ENCODE results near the gene REV3L. TPM values are rescaled to one million over a fixed set of nuclear protein-coding genes. Genes with fewer than 3 reads are reported as not detected.

The REV3L gene
- polyA plus RNA-seq, 2 of the 4 experiments (the other 2 are of a cell fraction): 4.1 to 12.4 TPM

DNA sequence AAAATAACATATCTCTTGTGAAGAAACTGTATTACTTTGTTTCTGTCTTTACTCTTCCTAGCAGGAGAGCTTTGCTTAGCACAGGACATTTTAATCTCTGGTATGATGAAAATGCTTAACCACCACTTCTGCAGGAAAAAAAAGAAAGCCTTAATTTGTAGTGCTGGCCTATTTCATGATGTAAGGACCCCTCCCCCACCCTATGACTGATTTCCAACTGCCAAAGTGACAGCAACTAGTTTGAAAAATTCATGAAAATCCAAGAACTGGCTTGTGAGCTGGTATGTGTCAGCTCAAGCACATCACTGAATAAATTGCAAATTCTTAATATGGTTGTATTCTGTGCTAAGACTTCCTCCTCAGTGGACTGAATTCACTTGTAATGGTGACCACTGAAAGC, 125.3 kb downstream of the REV3L start:
- H3K4me3 ChIP-seq: no peak overlapping the region
- FAIRE-seq (no peak), ATAC-seq (no peak), DNase-seq (ENCODE audit: low read depth in 1 of 2, low spot score in 1 of 2) (no peak)
- H3K9me3 ChIP-seq: no peaks in the 10 kb centered on the region
- TF ChIP-seq, protein P1, sequence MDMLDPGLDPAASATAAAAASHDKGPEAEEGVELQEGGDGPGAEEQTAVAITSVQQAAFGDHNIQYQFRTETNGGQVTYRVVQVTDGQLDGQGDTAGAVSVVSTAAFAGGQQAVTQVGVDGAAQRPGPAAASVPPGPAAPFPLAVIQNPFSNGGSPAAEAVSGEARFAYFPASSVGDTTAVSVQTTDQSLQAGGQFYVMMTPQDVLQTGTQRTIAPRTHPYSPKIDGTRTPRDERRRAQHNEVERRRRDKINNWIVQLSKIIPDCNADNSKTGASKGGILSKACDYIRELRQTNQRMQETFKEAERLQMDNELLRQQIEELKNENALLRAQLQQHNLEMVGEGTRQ (IDR thresholded peaks at IDR 0.05): no peak
- TF ChIP-seq ESRRA (IDR thresholded peaks at IDR 0.05; ENCODE audit: borderline replicate concordance, low read length): no peak
- TF ChIP-seq, protein P2, sequence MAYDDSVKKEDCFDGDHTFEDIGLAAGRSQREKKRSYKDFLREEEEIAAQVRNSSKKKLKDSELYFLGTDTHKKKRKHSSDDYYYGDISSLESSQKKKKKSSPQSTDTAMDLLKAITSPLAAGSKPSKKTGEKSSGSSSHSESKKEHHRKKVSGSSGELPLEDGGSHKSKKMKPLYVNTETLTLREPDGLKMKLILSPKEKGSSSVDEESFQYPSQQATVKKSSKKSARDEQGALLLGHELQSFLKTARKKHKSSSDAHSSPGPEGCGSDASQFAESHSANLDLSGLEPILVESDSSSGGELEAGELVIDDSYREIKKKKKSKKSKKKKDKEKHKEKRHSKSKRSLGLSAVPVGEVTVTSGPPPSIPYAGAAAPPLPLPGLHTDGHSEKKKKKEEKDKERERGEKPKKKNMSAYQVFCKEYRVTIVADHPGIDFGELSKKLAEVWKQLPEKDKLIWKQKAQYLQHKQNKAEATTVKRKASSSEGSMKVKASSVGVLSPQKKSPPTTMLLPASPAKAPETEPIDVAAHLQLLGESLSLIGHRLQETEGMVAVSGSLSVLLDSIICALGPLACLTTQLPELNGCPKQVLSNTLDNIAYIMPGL (CRISPR knock-in tag; IDR thresholded peaks at IDR 0.05; ENCODE audit: borderline replicate concordance): no peak
- TF ChIP-seq HOXB5 (CRISPR knock-in tag; IDR thresholded peaks at IDR 0.05): no peak
- TF ChIP-seq, protein P3, sequence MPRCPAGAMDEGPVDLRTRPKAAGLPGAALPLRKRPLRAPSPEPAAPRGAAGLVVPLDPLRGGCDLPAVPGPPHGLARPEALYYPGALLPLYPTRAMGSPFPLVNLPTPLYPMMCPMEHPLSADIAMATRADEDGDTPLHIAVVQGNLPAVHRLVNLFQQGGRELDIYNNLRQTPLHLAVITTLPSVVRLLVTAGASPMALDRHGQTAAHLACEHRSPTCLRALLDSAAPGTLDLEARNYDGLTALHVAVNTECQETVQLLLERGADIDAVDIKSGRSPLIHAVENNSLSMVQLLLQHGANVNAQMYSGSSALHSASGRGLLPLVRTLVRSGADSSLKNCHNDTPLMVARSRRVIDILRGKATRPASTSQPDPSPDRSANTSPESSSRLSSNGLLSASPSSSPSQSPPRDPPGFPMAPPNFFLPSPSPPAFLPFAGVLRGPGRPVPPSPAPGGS (IDR thresholded peaks at IDR 0.05): no peak
- TF ChIP-seq ZNF302 (CRISPR knock-in tag; IDR thresholded peaks at IDR 0.05): no peak
- TF ChIP-seq ZFP36 (IDR thresholded peaks at IDR 0.05; ENCODE audit: borderline replicate concordance, partially characterized antibody): no peak
- TF ChIP-seq KDM5A (IDR thresholded peaks at IDR 0.05): no peak
- TF ChIP-seq, protein P4, sequence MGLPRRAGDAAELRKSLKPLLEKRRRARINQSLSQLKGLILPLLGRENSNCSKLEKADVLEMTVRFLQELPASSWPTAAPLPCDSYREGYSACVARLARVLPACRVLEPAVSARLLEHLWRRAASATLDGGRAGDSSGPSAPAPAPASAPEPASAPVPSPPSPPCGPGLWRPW (IDR thresholded peaks at IDR 0.05): no peak
- no peak for TF ChIP-seq RARB (CRISPR knock-in tag; IDR thresholded peaks at IDR 0.05)
- no peak for TF ChIP-seq EP300 (IDR thresholded peaks at IDR 0.05)
- no peak for TF ChIP-seq HOXB13 (CRISPR knock-in tag; IDR thresholded peaks at IDR 0.05; ENCODE audit: low read depth)
- TF ChIP-seq SMC3 (IDR thresholded peaks at IDR 0.05): no peak
- TF ChIP-seq MAZ (IDR thresholded peaks at IDR 0.05; ENCODE audit: borderline replicate concordance, low read depth, low read length): no peak
- no peak for TF ChIP-seq CEBPB (IDR thresholded peaks at IDR 0.05)
- TF ChIP-seq POLR2AphosphoS2 (conservative IDR thresholded peaks at IDR 0.05; ENCODE audit: low read length): no peak
- TF ChIP-seq RFX5 (IDR thresholded peaks at IDR 0.05): no peak
- no peak for TF ChIP-seq HDAC2 (IDR thresholded peaks at IDR 0.05)
- H3K4me2 ChIP-seq: no peak overlapping the region
- H3K4me1 ChIP-seq: peaks cover 26% of the 10 kb centered on the region; the same call in 2 of the 3 replicates
- ChIA-PET POLR2A (no interaction called here), CTCF (interaction anchor here (1.2 kb wide), 1 partner anchor 12 kb away, joined by 3 read pairs; no protein-coding TSS in a partner anchor)
- H3K27ac ChIP-seq: no peak overlapping the region

DNA sequence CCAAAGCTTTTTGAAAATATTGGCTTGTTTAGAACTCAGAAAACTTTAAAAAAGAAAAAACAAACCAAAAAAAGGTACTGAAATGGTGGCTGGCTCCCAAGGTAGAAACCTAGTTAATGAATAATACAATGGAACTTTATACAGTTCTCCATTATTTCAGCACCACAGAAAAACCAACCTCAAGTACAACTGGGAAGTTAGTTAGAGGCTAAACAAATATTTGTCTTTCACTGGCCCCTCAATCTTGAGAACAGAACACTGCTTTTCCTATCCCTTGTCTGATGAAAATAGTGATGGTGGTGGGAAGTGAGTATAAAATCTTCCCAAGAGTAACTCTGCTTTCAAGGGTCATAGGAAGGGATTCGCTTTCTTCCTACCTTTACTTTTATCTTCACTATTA, 126.5 kb downstream of the REV3L start:
- Histone ChIP-seq H3K27ac (no peak overlapping the region; a peak in 1 of 6 replicates), H3K4me3 (no peak overlapping the region), H3K4me2 (peak overlapping the region; percentile 24), H3K4me1 (peaks cover 26% of the 10 kb centered on the region; the same call in 2 of the 3 replicates), H3K9me3 (no peaks in the 10 kb centered on the region)
- ATAC-seq: no peak
- FAIRE-seq: no peak
- 87% methylated on average over 1 of the region's 1 CpG for WGBS (ENCODE audit: missing lambda C conversion rate)
- POLR2A ChIA-PET: no interaction called here
- CTCF ChIA-PET: interaction anchor here (0.5 kb wide), 1 partner anchor 146 kb away, joined by 3 read pairs; no protein-coding TSS in a partner anchor
- TF ChIP-seq CBX8 (IDR thresholded peaks at IDR 0.05): no peak
- TF ChIP-seq POLR2AphosphoS2 (conservative IDR thresholded peaks at IDR 0.05; ENCODE audit: low read length): no peak
- no peak for TF ChIP-seq HEYL (CRISPR knock-in tag; IDR thresholded peaks at IDR 0.05)
- TF ChIP-seq, protein P5, sequence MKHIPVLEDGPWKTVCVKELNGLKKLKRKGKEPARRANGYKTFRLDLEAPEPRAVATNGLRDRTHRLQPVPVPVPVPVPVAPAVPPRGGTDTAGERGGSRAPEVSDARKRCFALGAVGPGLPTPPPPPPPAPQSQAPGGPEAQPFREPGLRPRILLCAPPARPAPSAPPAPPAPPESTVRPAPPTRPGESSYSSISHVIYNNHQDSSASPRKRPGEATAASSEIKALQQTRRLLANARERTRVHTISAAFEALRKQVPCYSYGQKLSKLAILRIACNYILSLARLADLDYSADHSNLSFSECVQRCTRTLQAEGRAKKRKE (CRISPR knock-in tag; IDR thresholded peaks at IDR 0.05; ENCODE audit: low read depth): no peak
- TF ChIP-seq CHD4 (IDR thresholded peaks at IDR 0.05; ENCODE audit: borderline replicate concordance): no peak
- no peak for TF ChIP-seq FOXS1 (CRISPR knock-in tag; IDR thresholded peaks at IDR 0.05)
- TF ChIP-seq JUN (IDR thresholded peaks at IDR 0.05): no peak
- no peak for TF ChIP-seq CBX2 (IDR thresholded peaks at IDR 0.05; ENCODE audit: borderline replicate concordance, low read depth)
- TF ChIP-seq, protein P2 (CRISPR knock-in tag; IDR thresholded peaks at IDR 0.05; ENCODE audit: borderline replicate concordance): no peak
- TF ChIP-seq ZSCAN20 (CRISPR knock-in tag; IDR thresholded peaks at IDR 0.05): no peak
- TF ChIP-seq GATA3 (IDR thresholded peaks at IDR 0.05; ENCODE audit: borderline replicate concordance): no peak
- TF ChIP-seq SMC3 (IDR thresholded peaks at IDR 0.05): no peak
- TF ChIP-seq, protein P6, sequence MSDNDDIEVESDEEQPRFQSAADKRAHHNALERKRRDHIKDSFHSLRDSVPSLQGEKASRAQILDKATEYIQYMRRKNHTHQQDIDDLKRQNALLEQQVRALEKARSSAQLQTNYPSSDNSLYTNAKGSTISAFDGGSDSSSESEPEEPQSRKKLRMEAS (IDR thresholded peaks at IDR 0.05): no peak
- no peak for TF ChIP-seq CHD2 (IDR thresholded peaks at IDR 0.05; ENCODE audit: low read length, partially characterized antibody)
- TF ChIP-seq, protein P4 (IDR thresholded peaks at IDR 0.05): no peak
- no peak for DNase-seq (ENCODE audit: low read depth in 1 of 2, low spot score in 1 of 2)

All from A549 (cell line).